Adrenal gland (tissue), 12 donors: ENCODE data around the gene ADARB2. TPM values are rescaled to one million over a fixed set of nuclear protein-coding genes. Genes with fewer than 3 reads are reported as not detected.

Experiments
- DNase-seq, 7 donors: peaks; one replicate each; pipeline ENCODE4 v3.0.0-alpha.2; 2019 to 2020
- H3K27ac ChIP-seq, 5 donors: fragments of 200-600 bp; sonication (generic) in 4 of 5; 1 replicate in 3 of 5; 2 replicates in 2 of 5; pipeline versions ENCODE4 v1.5.1 to v1.8.0; 2016 to 2020; ENCODE audit warnings: mild to moderate bottlenecking in 1 of 5
- H3K27me3 ChIP-seq: fragments of 200-600 bp; 2 replicates; pipeline ENCODE4 v1.8.0; 2021
- H3K36me3 ChIP-seq, 2 donors: fragments of 200-600 bp; replicated peaks in 1 of 2; 1 replicate in 1 of 2; 2 replicates in 1 of 2; pipeline versions ENCODE4 v1.5.1 to v1.8.0; 2018 to 2022
- H3K4me1 ChIP-seq, 2 donors: fragments of 200-600 bp; replicated peaks in 1 of 2; 1 replicate in 1 of 2; 2 replicates in 1 of 2; pipeline versions ENCODE4 v1.5.1 to v1.8.0; 2018 to 2021
- H3K4me3 ChIP-seq, 4 donors: fragments of 200-600 bp; sonication (generic) in 3 of 4; one replicate each; pipeline ENCODE4 v1.5.1; 2016 to 2018
- H3K9me3 ChIP-seq, 3 donors: fragments of 200-600 bp; sonication (generic) in 1 of 3; replicated peaks in 1 of 3; 1 replicate in 2 of 3; 2 replicates in 1 of 3; pipeline versions ENCODE4 v1.5.1 to v1.8.0; 2016 to 2021
- CTCF ChIP-seq, 6 experiments: fragments of 450-650 bp in 4 of 6; fragments of 200-600 bp in 2 of 6; sonication (generic) in 1 of 6; IDR thresholded peaks; 1 replicate in 5 of 6; 2 replicates in 1 of 6; pipeline versions ENCODE4 v1.5.1 to v1.8.0; 2016 to 2021; ENCODE audit warnings: antibody characterized with exemption in 6 of 6, mild to moderate bottlenecking in 2 of 6, moderate library complexity in 1 of 6
- POLR2A ChIP-seq, 2 donors: fragments of 450-650 bp; IDR thresholded peaks; one replicate each; pipeline ENCODE4 v1.6.1; 2017; ENCODE audit warnings: antibody characterized with exemption in 2 of 2, mild to moderate bottlenecking in 2 of 2, moderate library complexity in 1 of 2
- WGBS, 4 donors: extraction: QIAGEN DNeasy Blood & Tissue Kit in 2 of 4; methylation state at CpG; one replicate each; pipeline versions ENCODE4 v1.1.5 to v1.1.7; 2013 to 2017; 5-methylcytosine and 5-hydroxymethylcytosine counted together
- intact Hi-C, 2 donors: fragments of 100-400 bp; cut with DNase I; formaldehyde crosslinking; loops; one replicate each; pipeline versions ENCODE4 v1.14.1 to v1.15.0; 2022 to 2023
- polyA plus RNA-seq, 3 donors: library from polyadenylated mRNA; stranded (reverse); fragments of 200-250 nt in 2 of 3; fragments of 350-450 nt in 1 of 3; fragmentation: Illumina TruSeq in 1 of 3; extraction: RNeasy Lipid Tissue Mini Kit (QIAGEN cat#74804) in 1 of 3; gene quantifications; one replicate each; pipeline ENCODE4 v1.2.3, GENCODE V29; 2013 to 2014
- total RNA-seq, 9 donors: library from RNA; depleted of rRNA in 4 of 9; stranded (reverse); fragments of >200 nt in 4 of 9; fragments of 120-200 nt in 1 of 9; fragmentation: NEBNext Ultra II Directional in 1 of 9; extraction: Animal tissue kit (Norgen Biotek cat#: 25700) in 1 of 9; gene quantifications; one replicate each; pipeline versions ENCODE4 v1.1.0 to v1.2.4, GENCODE V29; 2013 to 2023
- donor health status: healthy with polysubstance abuse.
- donor health status: Bipolar disorder and iron deficiency.
- donor health status: DM: yes; HTN: yes; CAD: no.
- donor health status: DM: no; HTN: no; CAD: no.
- donor health status: DM: no; HTN: no; CAD: no.
- donor health status: DM: yes; HTN: yes; CAD: no.

Gene ADARB2
- total and polyA plus RNA-seq, 12 donors: 0.14 to 3.1 (median 0.91) TPM

- Histone ChIP-seq H3K36me3 (no peaks in the 10 kb centered on the region), H3K27ac (no peak overlapping the region), H3K4me1 (no peaks in the 10 kb centered on the region), H3K9me3 (no peaks in the 10 kb centered on the region), H3K4me3 (no peak overlapping the region), H3K27me3 (no peaks in the 10 kb centered on the region)
- 77 to 88% (median 81%) methylated on average over 13 to 19 of the region's 19 CpGs for WGBS, 4 donors
- intact Hi-C loops: no loop called here
- TF ChIP-seq POLR2A (IDR thresholded peaks at IDR 0.05) (no peak), CTCF (IDR thresholded peaks at IDR 0.05) (no peak)
- DNase-seq: no peak
Observed at GRCh38 chr10:1578392-1579140, 158.8 kb downstream of the ADARB2 start.

DNA sequence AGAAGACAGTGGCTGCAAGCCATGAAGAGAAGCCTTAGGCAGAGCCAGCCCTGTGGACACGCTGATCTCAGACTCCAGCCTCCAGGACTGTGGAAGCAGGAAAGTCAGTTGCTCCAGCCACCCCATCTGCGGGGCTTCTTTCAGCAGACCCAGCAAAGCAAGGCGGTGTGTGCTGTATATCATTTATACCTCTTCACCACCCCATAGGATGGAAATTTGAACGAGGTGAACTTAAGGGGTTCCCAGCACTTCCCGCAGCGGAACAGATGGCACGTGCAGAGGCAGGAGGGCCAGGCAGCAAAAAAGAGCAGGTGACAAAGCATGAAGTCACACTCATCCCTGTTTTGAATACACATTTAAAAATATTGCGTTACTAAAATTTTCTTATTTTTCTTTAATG, 159.4 kb downstream of the ADARB2 start:
- Histone ChIP-seq H3K36me3 (no peaks in the 10 kb centered on the region), H3K9me3 (no peaks in the 10 kb centered on the region), H3K4me1 (no peaks in the 10 kb centered on the region), H3K4me3 (no peak overlapping the region), H3K27ac (no peak overlapping the region), H3K27me3 (no peaks in the 10 kb centered on the region)
- WGBS, 4 donors: 70 to 83% (median 72%) methylated on average over 8 of the region's 8 CpGs
- TF ChIP-seq POLR2A (IDR thresholded peaks at IDR 0.05) (no peak), CTCF (IDR thresholded peaks at IDR 0.05) (no peak)
- intact Hi-C loops: no loop called here
- DNase-seq: no peak

GRCh38 chr10:1577373-1577770, 160.0 kb downstream of the ADARB2 start:
- H3K27ac ChIP-seq: no peak overlapping the region
- H3K4me1 ChIP-seq: no peaks in the 10 kb centered on the region
- no peak for DNase-seq
- H3K9me3 ChIP-seq: no peaks in the 10 kb centered on the region
- no peak overlapping the region for H3K4me3 ChIP-seq
- H3K27me3 ChIP-seq: no peaks in the 10 kb centered on the region
- TF ChIP-seq POLR2A (IDR thresholded peaks at IDR 0.05): no peak
- TF ChIP-seq CTCF (IDR thresholded peaks at IDR 0.05): no peak
- no peaks in the 10 kb centered on the region for H3K36me3 ChIP-seq
- 76 to 90% (median 85%) methylated on average over 2 to 9 of the region's 9 CpGs for WGBS, 4 donors
- intact Hi-C loops: no loop called here

DNA sequence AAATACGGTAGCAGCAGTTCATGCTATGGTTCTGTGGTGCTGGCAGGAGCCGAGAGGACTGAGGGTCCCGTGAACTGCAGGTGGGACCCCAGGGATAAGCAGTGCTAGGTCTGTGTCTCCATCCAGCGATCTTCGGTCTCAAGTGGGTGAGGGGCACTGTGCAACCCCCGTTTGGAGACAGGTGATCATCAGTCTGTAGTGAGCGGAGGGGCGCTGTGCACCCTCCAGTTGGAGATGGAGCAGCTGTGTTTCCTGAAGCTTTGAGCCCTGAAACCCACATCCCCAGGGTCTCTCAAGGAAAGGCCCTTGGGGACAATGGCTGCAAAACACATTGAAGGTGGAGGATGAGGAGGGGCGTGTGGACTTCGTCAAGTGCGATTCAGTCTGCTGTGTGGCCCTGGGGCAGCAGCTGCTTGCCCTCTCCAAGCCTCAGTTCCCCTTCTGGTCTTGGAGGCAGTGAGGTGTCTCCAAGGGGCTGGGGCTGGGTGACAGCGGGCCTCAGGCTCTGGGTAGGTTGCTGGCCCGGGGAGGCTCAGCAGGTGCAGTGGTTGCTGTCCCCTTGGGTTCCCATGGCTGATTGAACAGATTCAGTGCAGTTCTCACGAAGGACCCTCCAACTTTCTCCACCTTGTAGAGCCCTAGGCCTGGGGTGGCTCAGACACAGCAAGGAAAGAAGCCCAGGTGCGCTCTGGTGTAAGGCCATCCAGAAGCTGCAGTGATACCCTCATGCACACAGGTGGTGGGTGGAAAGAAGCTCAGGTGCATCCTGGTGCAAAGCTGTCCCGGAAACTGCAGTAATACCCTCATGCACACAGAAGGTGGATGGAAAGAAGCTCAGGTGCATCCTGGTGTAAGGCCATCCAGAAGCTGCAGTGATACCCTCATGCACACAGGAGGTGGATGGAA, 160.6 kb downstream of the ADARB2 start:
- no peak overlapping the region for H3K4me3 ChIP-seq
- no peak overlapping the region for H3K27ac ChIP-seq
- WGBS, 4 donors: 81 to 89% (median 84%) methylated on average over 8 to 16 of the region's 16 CpGs
- intact Hi-C loops: no loop called here
- H3K9me3 ChIP-seq: no peaks in the 10 kb centered on the region
- no peaks in the 10 kb centered on the region for H3K4me1 ChIP-seq
- no peaks in the 10 kb centered on the region for H3K36me3 ChIP-seq
- DNase-seq: no peak
- TF ChIP-seq CTCF (IDR thresholded peaks at IDR 0.05) (no peak), POLR2A (IDR thresholded peaks at IDR 0.05) (no peak)
- no peaks in the 10 kb centered on the region for H3K27me3 ChIP-seq
